ENCODE measurements around the gene FOXP1.

FOXP1 gene

GRCh38 chr3:71563827-71564226 is 19.7 kb downstream of the FOXP1 start:
- Mint-ChIP-seq H3K9me3 (no peaks in the 10 kb centered on the region), H3K4me3 (no peak overlapping the region), H3K27ac (no peak overlapping the region), H3K27me3 (no peaks in the 10 kb centered on the region), H3K4me1 (ENCODE audit: low read depth) (peaks cover 7% of the 10 kb centered on the region), H3K36me3 (ENCODE audit: low read depth) (peaks cover 21% of the 10 kb centered on the region)
- no peak for DNase-seq

GRCh38 chr3:71562938-71563337 is 20.6 kb downstream of the FOXP1 start:
- no peak for DNase-seq
- no peak overlapping the region for H3K27ac Mint-ChIP-seq
- H3K4me1 Mint-ChIP-seq (ENCODE audit: low read depth): peaks cover 5% of the 10 kb centered on the region
- no peaks in the 10 kb centered on the region for H3K9me3 Mint-ChIP-seq
- no peak overlapping the region for H3K4me3 Mint-ChIP-seq
- no peaks in the 10 kb centered on the region for H3K27me3 Mint-ChIP-seq
- H3K36me3 Mint-ChIP-seq (ENCODE audit: low read depth): peaks cover 24% of the 10 kb centered on the region

DNA sequence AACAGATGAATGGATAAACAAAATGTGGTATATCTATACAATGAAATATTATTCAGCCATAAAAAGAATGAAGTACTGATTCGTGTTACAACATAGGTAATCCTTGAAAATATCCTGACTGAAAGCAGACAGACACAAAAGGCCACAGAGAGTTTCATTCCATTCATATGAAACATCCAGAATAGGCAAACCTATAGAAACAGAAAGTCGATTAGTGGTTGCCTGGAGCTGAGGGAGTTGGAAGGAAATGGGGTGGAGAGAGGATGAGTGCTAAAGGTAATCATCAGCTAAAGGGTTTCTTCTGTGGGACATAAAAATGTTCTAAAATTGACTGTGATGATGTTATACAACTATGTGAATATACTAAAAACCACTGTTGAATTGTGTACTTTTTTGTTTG is 22.9 kb downstream of the FOXP1 start:
- Mint-ChIP-seq H3K4me3 (no peak overlapping the region), H3K36me3 (ENCODE audit: low read depth) (peaks cover 16% of the 10 kb centered on the region), H3K27me3 (no peaks in the 10 kb centered on the region), H3K27ac (no peak overlapping the region), H3K9me3 (no peaks in the 10 kb centered on the region), H3K4me1 (ENCODE audit: low read depth) (peaks cover 5% of the 10 kb centered on the region)
- no peak for DNase-seq

GRCh38 chr3:71559578-71560162 is 23.9 kb downstream of the FOXP1 start:
- Mint-ChIP-seq H3K9me3 (no peaks in the 10 kb centered on the region), H3K27ac (no peak overlapping the region), H3K4me1 (ENCODE audit: low read depth) (peaks cover 5% of the 10 kb centered on the region), H3K27me3 (no peaks in the 10 kb centered on the region), H3K36me3 (ENCODE audit: low read depth) (peaks cover 13% of the 10 kb centered on the region), H3K4me3 (no peak overlapping the region)
- no peak for DNase-seq

GRCh38 chr3:71559021-71559420 is 24.5 kb downstream of the FOXP1 start:
- no peaks in the 10 kb centered on the region for H3K4me1 Mint-ChIP-seq (ENCODE audit: low read depth)
- peaks cover 8% of the 10 kb centered on the region for H3K36me3 Mint-ChIP-seq (ENCODE audit: low read depth)
- H3K27me3 Mint-ChIP-seq: no peaks in the 10 kb centered on the region
- no peak overlapping the region for H3K4me3 Mint-ChIP-seq
- no peak overlapping the region for H3K27ac Mint-ChIP-seq
- no peak for DNase-seq
- H3K9me3 Mint-ChIP-seq: no peaks in the 10 kb centered on the region

DNA sequence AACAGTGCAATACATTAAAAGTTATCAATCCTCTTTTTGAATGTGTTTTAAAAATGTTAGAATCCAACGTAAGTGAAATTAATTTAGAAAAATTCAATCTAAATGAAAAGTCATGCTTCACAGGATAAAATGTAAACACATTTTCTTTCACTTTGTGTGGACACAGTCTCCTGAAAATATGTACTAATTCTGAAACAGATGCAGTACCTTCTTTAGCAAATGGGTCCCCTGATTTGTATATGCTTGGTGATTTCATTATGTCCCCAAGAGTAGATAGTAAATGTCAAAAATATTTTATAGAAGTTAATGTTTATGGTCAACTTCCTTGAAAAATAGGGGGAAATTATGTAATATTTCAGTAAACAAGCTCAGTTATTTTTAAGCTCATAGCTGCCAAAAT is 28.9 kb downstream of the FOXP1 start:
- Mint-ChIP-seq H3K4me3 (no peak overlapping the region), H3K27ac (no peak overlapping the region), H3K9me3 (no peaks in the 10 kb centered on the region), H3K36me3 (ENCODE audit: low read depth) (peaks cover 3% of the 10 kb centered on the region), H3K27me3 (no peaks in the 10 kb centered on the region), H3K4me1 (ENCODE audit: low read depth) (no peaks in the 10 kb centered on the region)
- DNase-seq: no peak

GRCh38 chr3:71551311-71551919 is 32.1 kb downstream of the FOXP1 start:
- Mint-ChIP-seq H3K4me1 (ENCODE audit: low read depth) (no peaks in the 10 kb centered on the region), H3K27ac (no peak overlapping the region), H3K9me3 (no peaks in the 10 kb centered on the region), H3K4me3 (no peak overlapping the region), H3K27me3 (no peaks in the 10 kb centered on the region), H3K36me3 (ENCODE audit: low read depth) (no peaks in the 10 kb centered on the region)
- no peak for DNase-seq

DNA sequence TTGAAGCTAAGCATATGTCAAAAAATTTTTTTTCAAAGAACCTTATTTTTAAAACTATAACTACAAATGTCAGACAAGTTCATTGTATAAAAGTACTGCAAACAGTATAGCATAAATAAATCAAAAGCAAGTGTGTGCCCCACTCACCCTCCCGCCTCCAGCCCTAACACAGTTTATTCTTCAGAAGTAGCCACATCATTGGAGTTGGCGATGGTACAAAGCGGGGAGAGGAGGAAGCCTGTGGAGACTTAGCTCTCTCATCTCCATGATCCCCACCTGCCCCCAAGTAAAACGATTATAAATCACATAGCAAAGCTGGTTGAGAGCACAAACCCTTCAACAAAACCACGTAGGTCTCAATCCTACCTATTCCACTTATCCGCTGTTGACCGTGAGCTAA is 33.6 kb downstream of the FOXP1 start:
- Mint-ChIP-seq H3K9me3 (no peaks in the 10 kb centered on the region), H3K4me1 (ENCODE audit: low read depth) (peaks cover 3% of the 10 kb centered on the region), H3K4me3 (no peak overlapping the region), H3K36me3 (ENCODE audit: low read depth) (no peaks in the 10 kb centered on the region), H3K27me3 (no peaks in the 10 kb centered on the region), H3K27ac (no peak overlapping the region)
- DNase-seq: no peak

DNA sequence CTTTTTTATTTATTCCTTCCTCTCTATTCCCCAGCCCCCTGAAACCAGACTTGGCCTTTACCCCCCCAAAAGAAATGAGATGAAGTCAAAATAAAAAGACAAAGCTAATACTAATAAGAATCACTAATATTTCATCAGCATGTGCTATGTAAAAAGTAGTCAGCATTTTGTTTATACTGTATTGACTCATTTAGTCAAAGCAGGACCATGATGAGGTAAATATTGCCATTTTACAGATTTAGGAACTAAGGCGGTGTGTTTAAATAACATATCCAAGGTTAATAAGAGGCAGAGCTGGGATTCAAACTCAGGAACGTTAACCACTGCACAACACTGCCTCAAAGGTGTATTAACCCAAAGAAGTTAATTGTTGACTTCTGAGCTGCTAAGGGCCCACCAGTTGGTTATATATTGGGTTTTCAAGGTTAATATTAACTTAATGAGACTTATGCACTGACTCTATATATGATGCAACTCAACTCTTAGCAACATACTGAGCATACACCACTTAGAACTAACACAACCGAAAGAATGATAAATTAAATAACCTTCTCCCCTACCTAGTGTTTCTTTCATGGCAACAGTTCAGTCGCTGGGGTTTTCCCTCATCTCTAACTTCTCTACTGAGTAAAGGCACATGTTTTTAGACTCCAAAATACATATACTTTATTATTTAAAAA is 34.7 kb downstream of the FOXP1 start:
- H3K36me3 Mint-ChIP-seq (ENCODE audit: low read depth): no peaks in the 10 kb centered on the region
- no peaks in the 10 kb centered on the region for H3K27me3 Mint-ChIP-seq
- no peak for DNase-seq
- H3K27ac Mint-ChIP-seq: no peak overlapping the region
- peaks cover 8% of the 10 kb centered on the region for H3K4me1 Mint-ChIP-seq (ENCODE audit: low read depth)
- no peak overlapping the region for H3K4me3 Mint-ChIP-seq
- no peaks in the 10 kb centered on the region for H3K9me3 Mint-ChIP-seq

DNA sequence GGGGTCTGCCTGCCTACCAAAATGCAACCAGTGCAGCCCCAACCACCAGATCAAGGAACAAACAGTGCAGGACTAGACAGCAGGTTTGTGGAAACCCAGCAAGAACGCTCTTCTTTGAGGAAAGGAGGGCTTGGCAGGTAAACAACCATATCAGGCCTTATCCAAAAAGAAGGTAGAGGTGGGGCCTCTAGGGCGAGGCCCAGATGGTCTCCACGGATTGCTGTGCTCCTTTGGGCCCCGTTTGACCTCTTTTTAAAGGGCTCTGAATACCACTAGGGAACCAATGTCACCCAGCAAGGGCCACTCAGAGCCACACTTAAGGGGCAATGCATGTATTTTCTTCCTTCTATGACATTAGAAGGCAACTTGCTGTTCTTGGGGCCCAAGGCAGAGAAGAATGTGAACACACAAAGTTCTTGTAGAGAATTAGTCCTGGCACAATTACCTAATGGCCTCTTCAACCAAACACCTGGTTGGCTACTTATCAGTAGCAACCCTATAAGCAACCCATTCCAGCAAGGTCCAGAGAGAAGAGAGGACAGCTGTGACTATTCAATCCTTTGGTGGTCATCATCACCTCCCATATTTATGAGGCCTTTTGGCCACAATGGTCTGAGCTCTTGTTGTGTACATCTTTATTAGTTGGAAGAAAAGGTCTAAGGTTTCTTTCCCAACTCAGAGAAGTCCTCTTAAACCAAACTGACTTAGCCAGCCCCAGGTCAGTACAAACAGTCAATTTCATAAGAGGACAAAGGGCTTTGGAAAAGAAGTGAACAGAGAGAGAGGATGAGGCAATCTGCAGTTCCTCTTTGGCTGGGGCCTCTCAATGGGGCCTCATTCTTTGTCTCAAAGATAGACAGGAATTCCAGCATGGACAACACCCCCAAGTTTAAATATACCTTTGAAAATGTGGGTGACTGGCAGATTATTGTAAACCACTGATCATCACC is 36.0 kb downstream of the FOXP1 start:
- no peak overlapping the region for H3K4me3 Mint-ChIP-seq
- no peaks in the 10 kb centered on the region for H3K27me3 Mint-ChIP-seq
- peaks cover 20% of the 10 kb centered on the region for H3K4me1 Mint-ChIP-seq (ENCODE audit: low read depth)
- H3K27ac Mint-ChIP-seq: no peak overlapping the region
- no peak for DNase-seq
- no peaks in the 10 kb centered on the region for H3K36me3 Mint-ChIP-seq (ENCODE audit: low read depth)
- no peaks in the 10 kb centered on the region for H3K9me3 Mint-ChIP-seq

DNA sequence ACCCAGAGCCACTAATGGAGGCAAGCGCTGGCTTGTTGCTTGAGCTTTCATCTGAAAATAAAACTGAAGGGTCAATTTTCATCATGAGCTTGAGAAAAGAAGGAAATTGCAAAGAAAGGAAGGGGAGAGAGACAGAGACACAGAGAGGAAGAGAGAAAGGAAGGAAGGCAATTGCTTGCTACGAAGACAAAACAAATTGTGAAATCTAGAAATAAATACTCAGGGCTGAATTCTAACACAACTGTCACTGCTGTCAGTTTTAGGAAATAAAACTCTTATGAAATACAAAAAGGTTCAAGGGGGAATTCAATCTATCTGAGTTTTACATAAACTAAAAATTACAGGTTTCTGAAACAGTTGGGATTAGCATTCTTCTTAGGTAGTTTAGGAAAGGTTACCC is 36.7 kb downstream of the FOXP1 start:
- Mint-ChIP-seq H3K36me3 (ENCODE audit: low read depth) (no peaks in the 10 kb centered on the region), H3K27ac (no peak overlapping the region), H3K9me3 (no peaks in the 10 kb centered on the region), H3K4me1 (ENCODE audit: low read depth) (peaks cover 26% of the 10 kb centered on the region), H3K27me3 (no peaks in the 10 kb centered on the region), H3K4me3 (no peak overlapping the region)
- DNase-seq: no peak

DNA sequence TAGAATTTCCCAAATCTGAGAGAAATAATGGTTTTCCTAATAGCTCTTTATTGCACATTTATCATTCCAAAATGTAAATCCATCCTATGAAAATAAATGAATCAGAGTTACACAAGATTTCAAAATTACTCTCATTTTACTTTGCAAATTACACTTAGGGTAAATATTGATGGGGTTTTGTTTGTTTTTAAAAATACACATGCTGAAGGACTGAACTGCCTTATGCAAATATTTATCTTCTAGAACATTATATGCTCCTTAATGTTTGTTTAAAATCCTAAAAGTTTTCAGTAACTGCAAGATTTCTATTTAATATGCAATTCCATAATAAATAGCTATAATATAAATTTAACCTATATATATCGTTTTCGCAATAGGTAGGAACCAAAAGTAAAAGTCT is 38.2 kb downstream of the FOXP1 start:
- Mint-ChIP-seq H3K4me1 (ENCODE audit: low read depth) (peaks cover 28% of the 10 kb centered on the region), H3K4me3 (no peak overlapping the region), H3K27me3 (peaks cover 6% of the 10 kb centered on the region), H3K36me3 (ENCODE audit: low read depth) (no peaks in the 10 kb centered on the region), H3K9me3 (no peaks in the 10 kb centered on the region), H3K27ac (no peak overlapping the region)
- DNase-seq: no peak

DNA sequence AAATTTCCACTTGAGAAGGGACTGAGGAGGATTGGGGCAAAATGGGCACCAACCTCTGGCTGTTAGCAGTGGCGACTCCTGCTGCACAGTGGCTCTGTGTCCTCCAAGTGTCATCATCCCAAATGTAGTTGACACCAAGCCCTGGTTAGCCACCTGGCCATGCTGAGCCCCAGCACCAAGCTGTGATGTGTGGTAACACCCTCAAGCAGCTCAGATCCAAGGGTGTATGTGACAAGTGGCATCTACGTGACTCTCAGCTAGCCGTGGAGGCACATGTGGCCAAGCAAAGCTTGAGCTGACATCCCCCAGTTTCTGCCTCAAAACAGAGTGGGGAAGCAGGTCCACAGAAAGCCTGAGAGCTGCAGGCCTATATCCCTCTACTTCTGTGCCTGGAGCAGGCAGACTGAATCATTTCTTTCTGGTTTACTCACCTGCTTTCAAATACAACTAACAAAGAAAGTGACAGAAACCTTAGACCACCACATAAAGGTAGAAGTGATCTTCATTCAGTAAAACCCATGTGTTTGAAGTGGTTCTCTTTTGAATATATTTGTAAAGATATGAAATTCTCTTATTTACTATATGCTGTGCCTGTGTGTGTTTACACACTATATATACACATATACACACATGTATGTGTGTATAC is 40.0 kb downstream of the FOXP1 start:
- Mint-ChIP-seq H3K27ac (no peak overlapping the region), H3K9me3 (no peaks in the 10 kb centered on the region), H3K4me1 (ENCODE audit: low read depth) (peaks cover 28% of the 10 kb centered on the region), H3K4me3 (no peak overlapping the region), H3K36me3 (ENCODE audit: low read depth) (peaks cover 3% of the 10 kb centered on the region), H3K27me3 (peaks cover 6% of the 10 kb centered on the region)
- DNase-seq: peak; percentile 53
